ENCODE results near the gene GMEB1. TPM values are rescaled to one million over a fixed set of nuclear protein-coding genes. Genes with fewer than 3 reads are reported as not detected.
"Not testable (repeated sequence)": the region's sequence is repeated elsewhere in the genome, so short reads cannot be mapped to it uniquely, and the experiment has no call there.

The GMEB1 gene
- total RNA-seq, 4 donors from 2014 or later = 2.4 to 37.4 (median 15.2) TPM

GRCh38 chr1:28668956-28669723 is 556 bp downstream of the GMEB1 start:
- H3K9me3 ChIP-seq = no peaks in the 10 kb centered on the region
- intact Hi-C loops (cut with DNase I; ENCODE audit: low total_unique reads) = loop anchor here (10.0 kb wide), 1 partner anchor 66 kb away; the partner anchor contains the start of gene YTHDF2
- TF ChIP-seq POLR2A (IDR thresholded peaks at IDR 0.05) = no peak
- TF ChIP-seq, protein P1, sequence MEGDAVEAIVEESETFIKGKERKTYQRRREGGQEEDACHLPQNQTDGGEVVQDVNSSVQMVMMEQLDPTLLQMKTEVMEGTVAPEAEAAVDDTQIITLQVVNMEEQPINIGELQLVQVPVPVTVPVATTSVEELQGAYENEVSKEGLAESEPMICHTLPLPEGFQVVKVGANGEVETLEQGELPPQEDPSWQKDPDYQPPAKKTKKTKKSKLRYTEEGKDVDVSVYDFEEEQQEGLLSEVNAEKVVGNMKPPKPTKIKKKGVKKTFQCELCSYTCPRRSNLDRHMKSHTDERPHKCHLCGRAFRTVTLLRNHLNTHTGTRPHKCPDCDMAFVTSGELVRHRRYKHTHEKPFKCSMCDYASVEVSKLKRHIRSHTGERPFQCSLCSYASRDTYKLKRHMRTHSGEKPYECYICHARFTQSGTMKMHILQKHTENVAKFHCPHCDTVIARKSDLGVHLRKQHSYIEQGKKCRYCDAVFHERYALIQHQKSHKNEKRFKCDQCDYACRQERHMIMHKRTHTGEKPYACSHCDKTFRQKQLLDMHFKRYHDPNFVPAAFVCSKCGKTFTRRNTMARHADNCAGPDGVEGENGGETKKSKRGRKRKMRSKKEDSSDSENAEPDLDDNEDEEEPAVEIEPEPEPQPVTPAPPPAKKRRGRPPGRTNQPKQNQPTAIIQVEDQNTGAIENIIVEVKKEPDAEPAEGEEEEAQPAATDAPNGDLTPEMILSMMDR (IDR thresholded peaks at IDR 0.05) = no peak
- H3K4me1 ChIP-seq = no peaks in the 10 kb centered on the region
- peak; percentile 44 to 52 for DNase-seq
- H3K27me3 ChIP-seq = no peaks in the 10 kb centered on the region
- no peaks in the 10 kb centered on the region for H3K36me3 ChIP-seq
- H3K4me3 ChIP-seq = peak overlapping the region; percentile 60 to 87
- H3K27ac ChIP-seq = peak overlapping the region; percentile 95 to 98

DNA sequence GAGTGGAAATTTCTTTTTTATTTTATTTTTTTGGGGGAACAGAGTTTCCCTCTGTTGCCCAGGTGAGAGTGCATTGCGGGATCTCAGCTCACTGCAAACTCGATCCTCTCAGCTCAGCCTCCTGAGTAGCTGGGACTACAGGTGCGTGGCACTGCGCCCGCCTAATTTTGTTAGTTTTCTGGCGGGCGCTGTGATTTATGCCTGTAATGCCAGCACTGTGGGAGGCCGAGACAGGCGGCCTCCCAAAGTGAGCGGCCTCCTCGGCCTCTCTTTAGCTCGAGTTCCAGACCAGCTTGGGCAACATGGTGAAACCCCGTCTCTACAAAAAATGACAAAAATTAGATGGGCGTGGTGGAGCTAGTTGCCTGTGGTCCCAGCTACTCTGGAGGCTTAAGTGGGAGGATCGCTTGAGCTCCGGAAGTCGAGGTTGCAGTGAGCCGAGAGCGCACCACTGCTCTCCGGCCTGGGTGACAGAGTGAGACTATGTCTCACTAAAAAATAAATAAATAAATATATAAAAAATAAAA is 2.7 kb downstream of the GMEB1 start:
- intact Hi-C loops (cut with DNase I; ENCODE audit: low total_unique reads) = no loop called here
- TF ChIP-seq POLR2A (IDR thresholded peaks at IDR 0.05) = no peak
- TF ChIP-seq, protein P1 (IDR thresholded peaks at IDR 0.05) = no peak
- Histone ChIP-seq H3K27ac (no peak overlapping the region), H3K4me3 (no peak overlapping the region), H3K4me1 (no peaks in the 10 kb centered on the region), H3K27me3 (no peaks in the 10 kb centered on the region), H3K36me3 (no peaks in the 10 kb centered on the region), H3K9me3 (no peaks in the 10 kb centered on the region)
- no peak for DNase-seq

- H3K9me3 ChIP-seq; H3K36me3 ChIP-seq; intact Hi-C loops (cut with DNase I; ENCODE audit: low total_unique reads); DNase-seq; H3K27me3 ChIP-seq; H3K4me3 ChIP-seq; H3K27ac ChIP-seq; H3K4me1 ChIP-seq: not testable (repeated sequence)
Measured at GRCh38 chr1:28672971-28673370, 4.4 kb downstream of the GMEB1 start.

DNA sequence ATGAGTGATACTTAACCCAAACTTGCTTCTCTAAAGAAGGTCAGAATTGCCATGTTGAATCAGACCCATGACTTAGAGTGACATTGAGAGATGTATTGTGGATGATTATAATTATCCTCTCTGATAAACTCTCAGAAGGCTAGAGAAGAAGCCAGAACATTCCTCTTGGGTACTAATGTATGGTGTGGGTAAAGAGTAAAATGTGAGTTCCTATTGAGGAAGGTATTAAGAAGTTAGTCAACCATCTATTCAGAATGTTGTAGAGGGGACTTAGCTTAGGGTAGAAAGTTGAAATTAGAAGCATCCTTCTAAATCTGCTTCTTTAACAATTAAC is 7.3 kb downstream of the GMEB1 start:
- no peaks in the 10 kb centered on the region for H3K27me3 ChIP-seq
- DNase-seq = no peak
- no peak overlapping the region for H3K4me3 ChIP-seq
- H3K27ac ChIP-seq = no peak overlapping the region
- H3K4me1 ChIP-seq = no peaks in the 10 kb centered on the region
- no peaks in the 10 kb centered on the region for H3K9me3 ChIP-seq
- intact Hi-C loops (cut with DNase I; ENCODE audit: low total_unique reads) = no loop called here
- no peaks in the 10 kb centered on the region for H3K36me3 ChIP-seq
- TF ChIP-seq, protein P1 (IDR thresholded peaks at IDR 0.05) = no peak
- no peak for TF ChIP-seq POLR2A (IDR thresholded peaks at IDR 0.05)

DNA sequence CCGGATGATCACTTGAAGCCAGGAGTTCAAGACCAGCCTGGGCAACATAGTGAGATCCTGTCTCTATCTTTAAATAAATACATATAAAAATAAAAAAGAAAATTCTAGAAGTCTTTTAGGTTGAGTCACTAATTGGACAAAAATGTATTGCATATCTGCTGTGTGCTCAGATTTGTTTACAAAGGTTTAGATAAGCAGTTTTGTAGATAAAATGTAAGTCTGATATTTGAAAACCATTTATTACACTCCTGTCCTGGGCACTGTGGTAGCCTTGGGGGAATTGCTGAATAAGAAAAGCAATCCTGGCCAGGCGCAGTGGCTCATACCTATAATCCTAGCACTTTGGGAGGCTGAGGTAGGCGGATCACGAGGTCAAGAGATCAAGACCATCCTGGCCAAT is 11.6 kb downstream of the GMEB1 start:
- TF ChIP-seq, protein P1 (IDR thresholded peaks at IDR 0.05) = no peak
- TF ChIP-seq POLR2A (IDR thresholded peaks at IDR 0.05) = no peak
- intact Hi-C loops (cut with DNase I; ENCODE audit: low total_unique reads) = no loop called here

More for the DNA sequence above, 11.6 kb downstream of the GMEB1 start:
- no peaks in the 10 kb centered on the region for H3K27me3 ChIP-seq
- no peak overlapping the region for H3K27ac ChIP-seq
- no peaks in the 10 kb centered on the region for H3K4me1 ChIP-seq
- H3K36me3 ChIP-seq = no peaks in the 10 kb centered on the region
- H3K9me3 ChIP-seq = no peaks in the 10 kb centered on the region
- no peak for DNase-seq
- H3K4me3 ChIP-seq = no peak overlapping the region

Data from uterus (tissue), 4 donors.